H1 (cell line): ENCODE data around the gene CRACDL. TPM values are rescaled to one million over a fixed set of nuclear protein-coding genes. Genes with fewer than 3 reads are reported as not detected.

Experiments
- CTCF ChIA-PET: fragments of 300-600 bp; sonication (Branson Sonifier 250); formaldehyde crosslinking; loops from one replicate; lab custom pipeline; 2021; ENCODE audit not compliant: partially characterized antibody; lab: Charles Lee
- POLR2A ChIA-PET: fragments of 300-600 bp; sonication (Branson Sonifier 250); formaldehyde crosslinking; loops from one replicate; lab custom pipeline; 2021; ENCODE audit warnings: inconsistent platforms; ENCODE audit not compliant: partially characterized antibody; lab: Charles Lee
- DNase-seq, 2 experiments: peaks; one replicate each; pipeline versions ENCODE4 v3.0.0 to v3.0.0-alpha.2; 2010 to 2022; ENCODE audit warnings: low spot score in 2 of 2, low read depth in 1 of 2, mixed read lengths in 1 of 2
- FAIRE-seq: peaks from 2 replicates; lab custom pipeline; 2011; peaks lifted over from hg19 to GRCh38; lab: Jason Lieb, UNC
- H2AFZ ChIP-seq: 2 replicates; pipeline ENCODE4 v1.8.1; 2012; ENCODE audit warnings: low read length, inconsistent platforms
- H2AK5ac ChIP-seq: 2 replicates; pipeline ENCODE4 v1.6.1; 2013; ENCODE audit warnings: low read depth, low read length
- H2BK120ac ChIP-seq: replicated peaks from 2 replicates; pipeline ENCODE3; 2013; ENCODE audit warnings: low read depth, low read length, inconsistent platforms
- H2BK12ac ChIP-seq: 2 replicates; pipeline ENCODE4 v1.6.1; 2013; ENCODE audit warnings: low read depth, low read length
- H2BK15ac ChIP-seq: 2 replicates; pipeline ENCODE4 v1.6.1; 2013; ENCODE audit warnings: low read length
- H2BK20ac ChIP-seq: 2 replicates; pipeline ENCODE4 v1.6.1; 2013; ENCODE audit warnings: low read length
- H2BK5ac ChIP-seq: 2 replicates; pipeline ENCODE4 v1.6.1; 2013; ENCODE audit warnings: low read depth, low read length
- H3K14ac ChIP-seq: 2 replicates; pipeline ENCODE4 v1.6.1; 2013; ENCODE audit warnings: inconsistent platforms; ENCODE audit not compliant: insufficient read length
- H3K18ac ChIP-seq: 2 replicates; pipeline ENCODE4 v1.6.1; 2013; ENCODE audit warnings: low read length; ENCODE audit errors: extremely low read depth
- H3K23ac ChIP-seq: 2 replicates; pipeline ENCODE4 v1.6.1; 2013; ENCODE audit warnings: inconsistent platforms; ENCODE audit not compliant: insufficient read length
- H3K23me2 ChIP-seq: 2 replicates; pipeline ENCODE4 v1.6.1; 2013; ENCODE audit warnings: low read depth, low read length
- H3K27ac ChIP-seq: 2 replicates; pipeline ENCODE4 v1.6.1; 2011; ENCODE audit warnings: low read depth, low read length, inconsistent platforms
- H3K27me3 ChIP-seq, 4 experiments: replicated peaks in 1 of 4; 1 replicate in 1 of 4; 2 replicates in 3 of 4; pipeline versions ENCODE4 v1.6.1 to v1.8.1; 2011 to 2013; ENCODE audit warnings: low read length in 3 of 4, mild to moderate bottlenecking in 3 of 4, inconsistent platforms in 2 of 4, mixed read lengths in 2 of 4, moderate library complexity in 1 of 4; ENCODE audit not compliant: control insufficient read depth in 3 of 4, insufficient read depth in 3 of 4; ENCODE audit errors: extremely low read depth in 1 of 4
- H3K36me3 ChIP-seq, 4 experiments: 2 replicates each; pipeline versions ENCODE4 v1.6.1 to v1.8.1; 2011 to 2013; ENCODE audit warnings: mild to moderate bottlenecking in 4 of 4, low read length in 3 of 4, moderate library complexity in 2 of 4, control low read depth in 1 of 4, inconsistent platforms in 1 of 4; ENCODE audit not compliant: insufficient read depth in 4 of 4, control insufficient read depth in 2 of 4
- H3K4ac ChIP-seq: replicated peaks from 2 replicates; pipeline ENCODE3; 2013; ENCODE audit warnings: low read length, low read depth, mixed read lengths, inconsistent platforms; ENCODE audit not compliant: insufficient read length
- H3K4me1 ChIP-seq, 4 experiments: replicated peaks in 1 of 4; 1 replicate in 1 of 4; 2 replicates in 3 of 4; pipeline versions ENCODE4 v1.6.1 to v1.8.1; 2011 to 2013; ENCODE audit warnings: low read length in 3 of 4, inconsistent platforms in 2 of 4, mixed read lengths in 1 of 4; ENCODE audit not compliant: insufficient read depth in 4 of 4, control insufficient read depth in 3 of 4
- H3K4me2 ChIP-seq, 2 experiments: 2 replicates each; pipeline versions ENCODE4 v1.6.1 to v1.8.1; 2011 to 2013; ENCODE audit warnings: low read depth in 2 of 2, low read length in 2 of 2, control low read depth in 1 of 2, inconsistent platforms in 1 of 2, mild to moderate bottlenecking in 1 of 2; ENCODE audit not compliant: insufficient read depth in 1 of 2
- H3K4me3 ChIP-seq, 4 experiments: fragments of 200-600, 300-600 bp in 1 of 4; sonication (generic), shearing (Covaris generic), sonication (Bioruptor Twin) in 1 of 4; 2 replicates each; pipeline versions ENCODE4 v1.5.1 to v1.8.1; 2011 to 2016; ENCODE audit warnings: low read length in 4 of 4, low read depth in 3 of 4, control low read depth in 2 of 4, inconsistent platforms in 2 of 4, mild to moderate bottlenecking in 2 of 4, mixed read lengths in 1 of 4, moderate library complexity in 1 of 4; ENCODE audit not compliant: insufficient read depth in 2 of 4; ENCODE audit errors: extremely low read depth in 1 of 4
- H3K56ac ChIP-seq: replicated peaks from 2 replicates; pipeline ENCODE3; 2013; ENCODE audit warnings: low read depth, mild to moderate bottlenecking, mixed read lengths, low read length, inconsistent platforms; ENCODE audit not compliant: insufficient read length
- H3K79me1 ChIP-seq: 2 replicates; pipeline ENCODE4 v1.6.1; 2013; ENCODE audit warnings: low read depth, low read length, control low read depth
- H3K79me2 ChIP-seq, 2 experiments: 2 replicates each; pipeline versions ENCODE4 v1.6.1 to v1.8.1; 2012 to 2013; ENCODE audit warnings: low read length in 2 of 2, mild to moderate bottlenecking in 2 of 2, inconsistent platforms in 1 of 2; ENCODE audit not compliant: insufficient read depth in 2 of 2, control insufficient read depth in 1 of 2
- H3K9ac ChIP-seq, 4 experiments: replicated peaks in 1 of 4; 1 replicate in 1 of 4; 2 replicates in 3 of 4; pipeline versions ENCODE4 v1.6.1 to v1.8.1; 2011 to 2013; ENCODE audit warnings: low read depth in 3 of 4, low read length in 3 of 4, control low read depth in 2 of 4, mild to moderate bottlenecking in 2 of 4, moderate library complexity in 2 of 4, inconsistent platforms in 1 of 4; ENCODE audit errors: extremely low read depth in 1 of 4
- H3K9me3 ChIP-seq, 2 experiments: 2 replicates each; pipeline versions ENCODE4 v1.6.1 to v1.8.1; 2012 to 2013; ENCODE audit warnings: mild to moderate bottlenecking in 2 of 2, moderate library complexity in 2 of 2, control low read depth in 1 of 2, inconsistent platforms in 1 of 2, low read depth in 1 of 2, low read length in 1 of 2, mixed read lengths in 1 of 2; ENCODE audit not compliant: insufficient read depth in 2 of 2
- H4K20me1 ChIP-seq, 2 experiments: replicated peaks in 1 of 2; 2 replicates each; pipeline versions ENCODE3 to v1.8.1; 2011 to 2013; ENCODE audit warnings: inconsistent platforms in 2 of 2, low read length in 2 of 2, mild to moderate bottlenecking in 1 of 2; ENCODE audit not compliant: insufficient read depth in 2 of 2, control insufficient read depth in 1 of 2
- H4K5ac ChIP-seq: 2 replicates; pipeline ENCODE4 v1.6.1; 2013; ENCODE audit warnings: low read length, low read depth, mixed read lengths, inconsistent platforms; ENCODE audit not compliant: insufficient read length
- H4K8ac ChIP-seq: 2 replicates; pipeline ENCODE4 v1.8.0; 2013; ENCODE audit warnings: mild to moderate bottlenecking, moderate library complexity, low read length, inconsistent platforms; ENCODE audit not compliant: insufficient read depth; ENCODE audit errors: extremely low read depth
- H4K91ac ChIP-seq: replicated peaks from 2 replicates; pipeline ENCODE3; 2013; ENCODE audit warnings: low read length, mixed read lengths, inconsistent platforms; ENCODE audit not compliant: insufficient read length
- CREB1 ChIP-seq: IDR thresholded peaks from 2 replicates; pipeline ENCODE4 v1.6.1; 2012; ENCODE audit warnings: inconsistent platforms
- EGR1 ChIP-seq: IDR thresholded peaks from 2 replicates; pipeline ENCODE4 v1.6.1; 2011; ENCODE audit warnings: low read depth, low read length, borderline replicate concordance
- HDAC2 ChIP-seq, 2 experiments: fragments of 300-600 bp in 1 of 2; sonication (generic) in 1 of 2; IDR thresholded peaks; 2 replicates each; pipeline ENCODE4 v1.6.1; 2011 to 2012; ENCODE audit warnings: low read depth in 2 of 2, low read length in 2 of 2, mild to moderate bottlenecking in 2 of 2, moderate library complexity in 2 of 2, borderline replicate concordance in 1 of 2, inconsistent platforms in 1 of 2
- SRF ChIP-seq: IDR thresholded peaks from 2 replicates; pipeline ENCODE4 v1.6.1; 2011; ENCODE audit warnings: mild to moderate bottlenecking, low read depth, low read length, moderate library complexity
- USF2 ChIP-seq: IDR thresholded peaks from 2 replicates; pipeline ENCODE4 v1.6.1; 2011; ENCODE audit warnings: low read length, improper control_type of control experiment
- WGBS, 2 experiments: shearing (Covaris generic) in 1 of 2; methylation state at CpG; one replicate each; pipeline versions ENCODE4 v1.1.6 to v1.1.7; 2013 to 2015; ENCODE audit warnings: low lambda C conversion rate in 2 of 2, mixed read lengths in 2 of 2, inconsistent platforms in 1 of 2, low coverage in 1 of 2, missing lambda C conversion rate in 1 of 2; ENCODE audit not compliant: insufficient replicate concordance in 2 of 2, insufficient coverage in 1 of 2, insufficient read length in 1 of 2; ENCODE audit errors: extremely low coverage in 1 of 2, missing lambda C conversion rate in 1 of 2; 5-methylcytosine and 5-hydroxymethylcytosine counted together
- polyA plus RNA-seq, 7 experiments: library from polyadenylated mRNA; depleted of rRNA in 3 of 7; stranded (reverse) in 5 of 7; unstranded in 2 of 7; fragments of >200 nt in 5 of 7; fragments of 200-250 nt in 2 of 7; gene quantifications; 1 replicate in 5 of 7; 2 replicates in 1 of 7; 4 replicates in 1 of 7; pipeline versions ENCODE4 v1.2.1 to v1.2.3, GENCODE V29; 2011 to 2013; ENCODE audit warnings: missing spikeins in 2 of 7, mixed read lengths in 2 of 7
- total RNA-seq: library from RNA; stranded (reverse); fragmentation: NEBNext Ultra II Directional; extraction: Animal tissue kit (Norgen Biotek cat#: 25700); gene quantifications from 2 replicates; pipeline ENCODE4 v1.2.1, GENCODE V29; 2021

Gene CRACDL
- total and polyA plus RNA-seq, 2 of the 8 experiments (the other 6 are each of a cell fraction or from before 2014, with no cell fraction given): 0.07 to 0.38 TPM

- no peak overlapping the region for H4K5ac ChIP-seq
- H2AK5ac ChIP-seq: no peak overlapping the region
- no peak overlapping the region for H3K4me3 ChIP-seq
- peaks cover 0 to 4% (median 0%) of the 10 kb centered on the region in 4 experiments; a peak in 1 of 7 replicates for H3K4me1 ChIP-seq
- no peaks in the 10 kb centered on the region for H3K36me3 ChIP-seq
- no peak overlapping the region for H2BK12ac ChIP-seq
- no peaks in the 10 kb centered on the region for H3K79me2 ChIP-seq
- no peak overlapping the region for H3K4me2 ChIP-seq
- FAIRE-seq (no peak), DNase-seq (peak in 1 of 2 experiments; percentile 29)
- no peaks in the 10 kb centered on the region for H3K79me1 ChIP-seq
- H3K14ac ChIP-seq: no peak overlapping the region
- H2BK15ac ChIP-seq: no peak overlapping the region
- no peak overlapping the region; the same call in 1 of the 2 replicates for H3K18ac ChIP-seq
- H4K91ac ChIP-seq: no peak overlapping the region
- no peaks in the 10 kb centered on the region for H4K20me1 ChIP-seq
- H2BK5ac ChIP-seq: no peak overlapping the region
- no peak overlapping the region for H3K27ac ChIP-seq
- H2BK120ac ChIP-seq: no peak overlapping the region
- no peak overlapping the region for H3K9ac ChIP-seq
- H3K4ac ChIP-seq: no peak overlapping the region
- TF ChIP-seq CREB1: no peak
- TF ChIP-seq EGR1: no peak
- no peak for TF ChIP-seq SRF
- TF ChIP-seq USF2: no peak
- TF ChIP-seq HDAC2 (IDR thresholded peaks at IDR 0.05; ENCODE audit: borderline replicate concordance in 1 of 2, low read depth in 2 of 2, low read length in 2 of 2): no peak
- H2AFZ ChIP-seq: no peak overlapping the region
- no peak overlapping the region for H4K8ac ChIP-seq
- 88% methylated on average over 3 of the region's 3 CpGs; no CpG with 5 or more reads in 1 of the 2 experiments for WGBS, 2 experiments
- no peak overlapping the region for H3K56ac ChIP-seq
- H3K23me2 ChIP-seq: no peaks in the 10 kb centered on the region
- H3K27me3 ChIP-seq: no peaks in the 10 kb centered on the region
- ChIA-PET POLR2A (no interaction called here), CTCF (interaction anchor here (1.4 kb wide), 1 partner anchor 35 kb away, joined by 3 read pairs; the partner anchor contains the start of gene CRACDL)
- no peaks in the 10 kb centered on the region for H3K9me3 ChIP-seq
- no peak overlapping the region for H3K23ac ChIP-seq
- H2BK20ac ChIP-seq: no peak overlapping the region
Measured at GRCh38 chr2:98901291-98901690, 34.7 kb downstream of the CRACDL start.
